ENCODE data around the gene TBL1XR1.
A peak's percentile ranks its signal among the peaks of the same experiment; 100 is the strongest.

The TBL1XR1 gene

GRCh38 chr3:177197041-177197726 lies at the start of gene TBL1XR1:
Gene TBL1XR1 (minus strand): TSS chr3:177197482. CDS start chr3:177064977, 132,505 bp downstream.
- DNase-seq: peak; percentile 99

DNA sequence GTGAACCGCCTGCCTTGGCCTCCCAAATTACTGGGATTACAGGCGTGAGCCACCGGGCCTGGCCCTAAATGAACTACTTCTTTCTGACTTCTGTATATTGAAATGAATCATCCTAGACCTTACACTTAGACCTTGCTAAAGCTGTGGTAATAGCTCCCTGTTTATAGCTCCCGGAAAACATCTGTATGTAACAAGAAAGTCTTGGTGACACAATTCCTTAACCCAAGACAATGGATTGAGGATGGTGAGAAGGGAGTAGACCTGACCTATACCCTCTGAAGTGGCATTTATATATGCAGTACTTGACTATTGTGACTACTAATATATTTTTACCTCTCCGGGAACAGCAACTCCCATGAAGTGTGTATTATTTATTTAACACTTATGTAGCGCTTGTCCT lies 48.0 kb upstream of the TBL1XR1 start:
- DNase-seq: no peak

GRCh38 chr3:177244606-177245005 lies 47.3 kb upstream of the TBL1XR1 start:
- no peak for DNase-seq

- no peak for DNase-seq
Measured at GRCh38 chr3:177238686-177239216, 41.5 kb upstream of the TBL1XR1 start.

GRCh38 chr3:177237206-177237605 lies 39.9 kb upstream of the TBL1XR1 start:
- no peak for DNase-seq

GRCh38 chr3:177236704-177237103 lies 39.4 kb upstream of the TBL1XR1 start:
- DNase-seq: no peak

- DNase-seq: no peak
Measured at GRCh38 chr3:177234121-177234520, 36.8 kb upstream of the TBL1XR1 start.

GRCh38 chr3:177231242-177231641 lies 34.0 kb upstream of the TBL1XR1 start:
- DNase-seq: no peak

DNA sequence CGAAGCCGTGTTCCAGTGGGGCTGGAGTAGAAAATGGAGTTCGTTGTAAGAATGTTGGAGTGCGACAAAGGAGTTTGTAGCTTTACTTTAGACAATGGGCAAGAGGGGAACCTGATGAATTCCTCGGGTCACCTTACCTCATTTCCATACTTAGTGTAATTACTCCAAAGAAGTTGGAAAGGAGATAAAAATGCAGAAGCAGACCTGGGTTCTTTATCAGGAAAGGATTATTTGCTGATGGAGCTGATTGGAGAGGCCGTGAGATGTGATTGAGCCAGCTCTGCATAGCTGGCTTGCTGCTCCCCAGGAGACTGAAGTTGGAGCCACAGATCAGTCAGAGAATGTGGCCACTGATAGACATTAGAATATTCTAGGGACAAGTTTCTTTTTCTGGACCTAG lies 33.4 kb upstream of the TBL1XR1 start:
- DNase-seq: no peak

DNA sequence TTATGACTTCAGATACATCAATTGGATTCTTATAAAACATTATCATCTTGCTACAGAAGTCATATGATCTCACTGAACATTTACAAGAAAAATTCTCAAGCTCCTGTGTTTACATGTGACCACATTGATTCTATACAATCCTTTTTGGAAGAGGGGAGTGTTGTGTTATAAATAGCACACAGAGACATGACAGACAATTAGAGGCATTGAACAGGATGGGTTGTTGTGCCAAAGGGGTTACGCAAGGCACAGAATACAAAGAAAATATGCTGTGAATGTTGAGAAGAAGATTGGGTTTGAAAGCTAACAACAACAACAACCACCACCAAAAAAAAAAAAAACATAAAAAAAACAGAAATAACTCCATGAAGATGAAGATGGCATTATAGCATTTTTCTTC lies 32.5 kb upstream of the TBL1XR1 start:
- DNase-seq: no peak

- no peak for DNase-seq
Measured at GRCh38 chr3:177228601-177229190, 31.4 kb upstream of the TBL1XR1 start.

- no peak for DNase-seq
Measured at GRCh38 chr3:177224414-177224813, 27.1 kb upstream of the TBL1XR1 start.

DNA sequence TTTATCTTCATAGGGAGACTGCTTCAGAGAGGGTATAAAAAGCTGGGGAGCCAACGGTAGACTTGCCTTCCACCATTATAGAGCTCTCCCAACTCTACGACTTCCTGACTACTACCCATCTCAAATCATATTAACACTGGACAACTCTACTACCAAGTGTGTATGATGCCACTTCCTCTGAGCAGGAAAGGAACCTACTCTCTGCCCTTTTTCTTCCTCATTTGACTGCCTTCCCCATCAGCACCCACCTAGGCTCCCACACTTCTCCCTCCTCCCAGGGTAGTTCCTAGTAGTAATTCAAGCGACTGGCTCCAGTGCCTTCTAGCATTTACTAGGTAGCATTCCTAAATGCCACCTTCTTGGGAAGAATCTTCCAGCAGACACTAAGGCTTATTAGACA lies 24.5 kb upstream of the TBL1XR1 start:
- DNase-seq: no peak

DNA sequence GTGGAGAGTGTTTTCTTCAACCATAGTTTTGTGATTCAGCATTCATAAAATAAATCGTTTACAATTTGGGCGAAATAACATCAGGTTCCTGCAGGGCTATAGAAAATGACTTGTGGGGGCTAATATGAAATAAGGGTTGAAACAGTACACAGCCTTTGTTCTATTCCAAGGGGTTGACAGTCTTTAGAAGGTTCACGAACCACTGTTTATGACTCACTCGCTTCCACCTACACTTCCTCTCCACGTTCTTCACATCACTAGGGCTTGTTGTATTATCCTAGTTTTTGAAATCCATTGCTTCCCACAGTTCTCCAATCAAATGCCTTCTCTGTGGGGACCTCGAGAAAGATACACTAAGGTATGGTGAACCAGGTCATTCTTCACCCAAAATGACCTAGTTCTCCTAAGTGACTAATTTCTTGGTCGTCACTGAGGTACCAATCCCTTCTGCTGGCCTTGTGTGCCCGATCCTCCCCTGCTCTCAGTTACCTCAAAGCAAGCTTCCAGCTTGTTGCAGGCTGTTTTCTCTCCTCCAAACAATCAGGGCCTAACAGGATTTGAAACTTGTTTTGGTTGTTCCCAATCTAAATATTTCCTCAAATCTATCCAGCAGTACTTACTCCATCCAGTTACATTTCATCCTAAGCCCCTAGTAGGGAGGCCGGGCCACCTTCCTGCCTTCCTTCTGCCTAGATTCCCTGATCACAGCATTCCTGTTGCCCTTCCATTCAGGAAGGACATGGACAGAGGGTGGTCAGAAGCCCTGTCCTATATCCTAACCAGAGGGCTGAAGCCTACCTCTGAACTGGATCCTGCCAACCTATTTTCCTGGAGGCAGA lies 23.1 kb upstream of the TBL1XR1 start:
- DNase-seq: no peak

- no peak for DNase-seq
Measured at GRCh38 chr3:177213801-177214535, 16.7 kb upstream of the TBL1XR1 start.

DNA sequence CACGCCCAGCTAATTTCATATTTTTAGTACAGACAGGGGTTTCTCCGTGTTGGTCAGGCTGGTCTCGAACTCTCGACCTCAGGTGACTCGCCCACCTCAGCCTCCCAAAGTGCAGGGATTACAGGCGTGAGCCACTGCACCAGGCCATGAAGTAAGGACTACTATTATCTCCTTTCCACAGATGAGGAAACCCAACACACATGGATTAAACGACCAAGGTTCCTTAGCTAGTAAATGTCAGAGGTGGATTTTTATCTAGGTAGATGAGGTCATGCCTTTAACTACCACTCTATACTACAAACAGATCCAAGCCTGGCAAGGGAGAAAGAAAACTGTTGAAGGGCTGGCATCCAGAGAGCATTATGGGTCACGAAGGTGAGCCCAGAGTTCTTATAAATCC lies 15.5 kb upstream of the TBL1XR1 start:
- no peak for DNase-seq

DNA sequence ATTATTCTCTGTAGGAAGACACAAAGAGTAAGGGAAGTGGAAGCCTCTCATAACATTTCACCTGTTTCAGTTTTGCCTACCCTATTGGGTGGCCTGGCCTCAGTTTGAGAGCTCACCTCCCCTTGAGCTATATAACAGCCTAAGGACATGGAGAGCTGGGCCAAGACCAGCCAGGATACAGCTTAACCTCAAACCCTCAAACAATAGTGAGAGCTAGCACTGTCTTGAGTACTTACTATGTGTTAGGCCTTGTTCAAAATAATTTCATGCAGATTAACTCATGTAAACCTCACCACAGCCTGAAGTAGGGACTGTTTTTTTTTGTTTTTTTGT lies 15.0 kb upstream of the TBL1XR1 start:
- DNase-seq: peak; percentile 74

DNA sequence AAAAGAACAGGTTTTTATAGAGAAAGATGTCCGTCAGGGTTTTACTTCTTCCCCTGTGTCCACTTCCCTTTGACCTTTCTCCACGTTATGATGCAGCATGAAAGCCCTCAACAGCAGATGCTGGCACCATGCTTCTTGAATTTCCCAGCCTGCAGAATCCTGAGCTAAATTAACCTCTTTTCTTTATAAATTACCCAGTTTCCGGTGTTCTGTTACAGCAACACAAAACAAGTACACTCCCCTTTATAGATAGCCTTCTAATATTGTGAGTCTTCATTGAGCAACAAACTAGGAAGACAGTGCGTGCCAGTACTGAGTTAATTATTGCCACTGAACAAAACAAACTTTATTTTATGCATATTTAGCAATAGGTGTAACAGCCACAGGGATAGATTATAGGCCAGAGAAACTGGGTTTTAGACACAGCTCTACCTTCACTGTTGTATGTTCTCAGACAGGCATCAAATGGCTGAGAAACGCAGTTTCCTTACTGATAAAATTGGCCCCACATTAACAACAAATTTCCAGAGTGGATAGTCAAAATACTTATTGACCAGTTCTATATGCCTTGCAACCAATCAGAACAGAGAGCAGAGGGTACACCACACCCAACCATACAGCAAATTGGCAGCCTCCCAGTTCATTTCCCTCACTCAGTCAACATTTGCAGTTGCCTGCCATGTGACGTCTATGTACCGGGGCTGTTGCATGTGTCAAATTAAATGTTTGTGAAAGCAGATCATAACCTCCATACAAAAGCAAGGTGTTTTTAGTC lies 14.4 kb upstream of the TBL1XR1 start:
- DNase-seq: peak; percentile 74

GRCh38 chr3:177210744-177211502 lies 13.6 kb upstream of the TBL1XR1 start:
- no peak for DNase-seq

GRCh38 chr3:177209509-177209908 lies 12.2 kb upstream of the TBL1XR1 start:
- DNase-seq: no peak

- DNase-seq: no peak
Measured at GRCh38 chr3:177208781-177209180, 11.5 kb upstream of the TBL1XR1 start.

- DNase-seq: no peak
Measured at GRCh38 chr3:177208223-177208622, 10.9 kb upstream of the TBL1XR1 start.
